Trophoblast cell (in vitro differentiated cells and primary cell): Measurements from ENCODE around the gene SMCR8.
A peak's percentile ranks its signal among the peaks of the same experiment; 100 is the strongest.

ENCODE experiments used
- DNase-seq, 2 donors: peaks; one replicate each; pipeline ENCODE4 v3.0.0-alpha.2; 2016
- H2AFZ ChIP-seq: 2 replicates; pipeline ENCODE4 v1.6.1; 2013; ENCODE audit warnings: low read length, moderate library complexity, mild to moderate bottlenecking; ENCODE audit not compliant: insufficient read depth, poor library complexity
- H2AK5ac ChIP-seq: 2 replicates; pipeline ENCODE4 v1.6.1; 2013; ENCODE audit warnings: mild to moderate bottlenecking, low read length
- H2BK120ac ChIP-seq: 2 replicates; pipeline ENCODE4 v1.6.1; 2013; ENCODE audit warnings: low read length, mild to moderate bottlenecking, moderate library complexity; ENCODE audit not compliant: insufficient read depth, poor library complexity
- H2BK12ac ChIP-seq: 2 replicates; pipeline ENCODE4 v1.6.1; 2013; ENCODE audit warnings: mild to moderate bottlenecking, low read length, moderate library complexity
- H2BK5ac ChIP-seq: 2 replicates; pipeline ENCODE4 v1.6.1; 2013; ENCODE audit warnings: low read length, low read depth, moderate library complexity, mild to moderate bottlenecking; ENCODE audit not compliant: poor library complexity
- H3K14ac ChIP-seq: 2 replicates; pipeline ENCODE4 v1.6.1; 2013; ENCODE audit warnings: mild to moderate bottlenecking, low read length
- H3K18ac ChIP-seq: 2 replicates; pipeline ENCODE4 v1.6.1; 2013; ENCODE audit warnings: mild to moderate bottlenecking, low read length
- H3K23ac ChIP-seq: 2 replicates; pipeline ENCODE4 v1.6.1; 2013; ENCODE audit warnings: low read length
- H3K27ac ChIP-seq: 2 replicates; pipeline ENCODE4 v1.5.1; 2013; ENCODE audit warnings: low read depth, mild to moderate bottlenecking, inconsistent platforms, low read length, moderate library complexity
- H3K27me3 ChIP-seq: 2 replicates; pipeline ENCODE4 v1.6.1; 2013; ENCODE audit warnings: inconsistent platforms, mild to moderate bottlenecking, low read length, moderate library complexity; ENCODE audit not compliant: insufficient read depth
- H3K36me3 ChIP-seq, 2 experiments: 1 replicate in 1 of 2; 2 replicates in 1 of 2; pipeline ENCODE4 v1.6.1; 2013; ENCODE audit warnings: low read length in 2 of 2, mild to moderate bottlenecking in 2 of 2, moderate library complexity in 1 of 2; ENCODE audit not compliant: insufficient read depth in 2 of 2, control insufficient read depth in 1 of 2
- H3K4ac ChIP-seq: 2 replicates; pipeline ENCODE4 v1.6.1; 2013; ENCODE audit warnings: low read depth, mild to moderate bottlenecking, low read length, moderate library complexity
- H3K4me1 ChIP-seq, 2 experiments: 1 replicate in 1 of 2; 2 replicates in 1 of 2; pipeline ENCODE4 v1.6.1; 2013; ENCODE audit warnings: low read length in 2 of 2, mild to moderate bottlenecking in 2 of 2, moderate library complexity in 1 of 2; ENCODE audit not compliant: insufficient read depth in 2 of 2, control insufficient read depth in 1 of 2
- H3K4me2 ChIP-seq: 2 replicates; pipeline ENCODE4 v1.6.1; 2013; ENCODE audit warnings: inconsistent platforms, mild to moderate bottlenecking, low read length, moderate library complexity
- H3K4me3 ChIP-seq: 2 replicates; pipeline ENCODE4 v1.5.1; 2013; ENCODE audit warnings: mild to moderate bottlenecking, low read depth, low read length, inconsistent platforms
- H3K79me1 ChIP-seq: one replicate; pipeline ENCODE4 v1.6.1; 2013; ENCODE audit warnings: low read length
- H3K79me2 ChIP-seq: 2 replicates; pipeline ENCODE4 v1.6.1; 2013; ENCODE audit warnings: low read length, mild to moderate bottlenecking; ENCODE audit not compliant: control insufficient read depth, insufficient read depth, poor library complexity
- H3K9ac ChIP-seq: 2 replicates; pipeline ENCODE4 v1.6.1; 2013; ENCODE audit warnings: mild to moderate bottlenecking, low read length
- H3K9me3 ChIP-seq: 2 replicates; pipeline ENCODE4 v1.6.1; 2013; ENCODE audit warnings: low read depth, mild to moderate bottlenecking, control low read depth, inconsistent platforms, low read length; ENCODE audit not compliant: insufficient read depth
- H4K12ac ChIP-seq: 2 replicates; pipeline ENCODE4 v1.6.1; 2013; ENCODE audit warnings: low read depth, mild to moderate bottlenecking, low read length, moderate library complexity
- H4K8ac ChIP-seq: 2 replicates; pipeline ENCODE4 v1.6.1; 2013; ENCODE audit warnings: low read depth, mild to moderate bottlenecking, low read length, moderate library complexity
- H4K91ac ChIP-seq: one replicate; pipeline ENCODE4 v1.6.1; 2013; ENCODE audit warnings: low read depth, mild to moderate bottlenecking, low read length, moderate library complexity
- WGBS: extraction: QIAGEN DNeasy Blood & Tissue Kit; methylation state at CpG from one replicate; pipeline ENCODE4 v1.1.7; 2013; ENCODE audit warnings: missing lambda C conversion rate; ENCODE audit not compliant: insufficient read length, insufficient coverage; ENCODE audit errors: extremely low coverage; 5-methylcytosine and 5-hydroxymethylcytosine counted together

SMCR8 gene

DNA sequence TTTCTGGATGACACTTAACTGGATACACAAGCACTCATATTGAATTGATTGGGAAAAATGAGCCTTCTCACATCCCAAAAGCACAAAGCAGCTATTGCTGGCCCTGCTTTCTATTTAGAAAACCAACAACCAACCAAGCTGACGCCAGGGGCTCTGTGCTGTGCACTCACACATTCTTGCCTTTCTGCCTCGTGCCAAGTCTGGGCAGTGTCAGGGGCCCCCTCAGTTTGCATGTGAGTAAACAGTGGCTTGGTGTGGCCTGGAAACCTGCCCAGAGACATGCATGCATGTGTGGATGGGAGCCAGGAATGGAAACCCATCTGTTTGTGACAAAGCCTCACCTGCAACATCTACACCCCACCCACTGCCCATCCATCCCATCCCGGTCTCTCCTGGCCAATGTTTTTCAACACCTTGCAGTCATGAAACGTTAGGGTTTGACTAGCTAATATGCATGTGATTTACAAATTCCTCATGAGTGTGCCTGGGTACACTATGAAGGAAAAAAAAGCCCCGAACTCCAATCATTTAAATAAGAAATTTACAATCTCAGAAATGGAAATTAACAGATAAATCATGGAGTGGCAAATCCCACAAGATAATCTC, 34.2 kb upstream of the SMCR8 start:
- no peak for DNase-seq
- no peak overlapping the region for H3K4me2 ChIP-seq
- H3K79me2 ChIP-seq, result no peaks in the 10 kb centered on the region
- H4K91ac ChIP-seq, result no peak overlapping the region
- H3K18ac ChIP-seq, result no peak overlapping the region
- no CpG with 5 or more reads among the region's 5 CpGs for WGBS
- H3K14ac ChIP-seq, result no peak overlapping the region
- H3K27me3 ChIP-seq, result no peaks in the 10 kb centered on the region
- no peak overlapping the region for H3K27ac ChIP-seq
- H3K4me3 ChIP-seq, result no peak overlapping the region
- no peak overlapping the region for H3K23ac ChIP-seq
- no peak overlapping the region for H2BK120ac ChIP-seq
- H3K4me1 ChIP-seq, result no peaks in the 10 kb centered on the region
- no peak overlapping the region for H4K12ac ChIP-seq
- no peak overlapping the region for H3K9ac ChIP-seq
- H2AFZ ChIP-seq, result no peak overlapping the region
- no peaks in the 10 kb centered on the region for H3K9me3 ChIP-seq
- H3K36me3 ChIP-seq, result peaks cover 73 to 76% of the 10 kb centered on the region in 2 experiments
- H4K8ac ChIP-seq, result no peak overlapping the region
- no peak overlapping the region for H2BK12ac ChIP-seq
- H3K79me1 ChIP-seq, result no peaks in the 10 kb centered on the region
- H2BK5ac ChIP-seq, result no peak overlapping the region
- no peak overlapping the region for H3K4ac ChIP-seq
- H2AK5ac ChIP-seq, result no peak overlapping the region

- Histone ChIP-seq H4K91ac (no peak overlapping the region), H3K9me3 (no peaks in the 10 kb centered on the region), H2AFZ (no peak overlapping the region), H3K14ac (no peak overlapping the region), H4K8ac (no peak overlapping the region), H3K79me1 (no peaks in the 10 kb centered on the region), H3K4me2 (no peak overlapping the region), H2AK5ac (no peak overlapping the region), H3K27ac (no peak overlapping the region), H3K4me3 (peak overlapping the region; percentile 18), H2BK12ac (no peak overlapping the region), H3K23ac (no peak overlapping the region), H3K4me1 (no peaks in the 10 kb centered on the region), H4K12ac (no peak overlapping the region), H2BK5ac (no peak overlapping the region), H3K36me3 (peaks cover 66 to 70% of the 10 kb centered on the region in 2 experiments), H3K4ac (no peak overlapping the region), H3K79me2 (no peaks in the 10 kb centered on the region), H2BK120ac (no peak overlapping the region), H3K18ac (no peak overlapping the region), H3K9ac (no peak overlapping the region), H3K27me3 (no peaks in the 10 kb centered on the region)
- WGBS, result no CpG with 5 or more reads among the region's 6 CpGs
- DNase-seq, result no peak
Measured at GRCh38 chr17:18281788-18282187, 33.3 kb upstream of the SMCR8 start.

DNA sequence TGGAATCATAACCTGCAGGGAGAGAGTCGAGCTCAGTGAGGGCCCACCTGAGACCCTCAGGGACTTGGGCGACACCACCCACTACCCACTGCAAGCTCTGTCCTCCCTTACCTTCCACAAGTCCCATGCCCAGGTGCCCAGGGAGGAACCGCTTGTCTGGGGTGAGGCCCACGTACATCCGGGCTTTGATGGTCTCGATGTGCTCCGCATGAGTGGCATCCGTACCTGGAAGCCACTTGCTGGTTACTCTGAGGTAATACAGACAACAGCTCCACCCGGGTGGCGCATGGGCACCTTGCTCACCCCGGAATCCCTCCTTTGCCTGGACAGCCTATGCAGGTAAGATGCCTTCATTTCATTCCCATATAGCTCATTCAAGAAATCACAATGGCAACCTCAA, 29.8 kb upstream of the SMCR8 start:
- Histone ChIP-seq H3K9me3 (no peaks in the 10 kb centered on the region), H2AFZ (no peak overlapping the region), H2BK12ac (no peak overlapping the region), H3K9ac (no peak overlapping the region), H3K36me3 (peaks cover 64 to 68% of the 10 kb centered on the region in 2 experiments), H3K23ac (no peak overlapping the region), H3K4me3 (no peak overlapping the region), H4K91ac (no peak overlapping the region), H3K4me2 (no peak overlapping the region), H4K12ac (no peak overlapping the region), H3K27me3 (no peaks in the 10 kb centered on the region), H3K79me2 (no peaks in the 10 kb centered on the region), H2AK5ac (no peak overlapping the region), H2BK5ac (no peak overlapping the region), H3K79me1 (no peaks in the 10 kb centered on the region), H3K27ac (no peak overlapping the region), H3K4me1 (no peaks in the 10 kb centered on the region), H3K18ac (no peak overlapping the region), H3K14ac (no peak overlapping the region), H2BK120ac (no peak overlapping the region), H3K4ac (no peak overlapping the region), H4K8ac (no peak overlapping the region)
- no peak for DNase-seq
- no CpG with 5 or more reads among the region's 11 CpGs for WGBS

- Histone ChIP-seq H2BK5ac (no peak overlapping the region), H3K4me3 (no peak overlapping the region), H3K4ac (no peak overlapping the region), H3K4me1 (no peaks in the 10 kb centered on the region), H3K4me2 (no peak overlapping the region), H3K27ac (no peak overlapping the region), H3K14ac (no peak overlapping the region), H2AK5ac (no peak overlapping the region), H4K8ac (no peak overlapping the region), H4K12ac (no peak overlapping the region), H3K9ac (no peak overlapping the region), H3K18ac (no peak overlapping the region), H3K36me3 (peaks cover 55 to 69% of the 10 kb centered on the region in 2 experiments), H3K27me3 (no peaks in the 10 kb centered on the region), H3K23ac (no peak overlapping the region), H2BK12ac (no peak overlapping the region), H2BK120ac (no peak overlapping the region), H4K91ac (no peak overlapping the region), H3K79me2 (no peaks in the 10 kb centered on the region), H3K9me3 (no peaks in the 10 kb centered on the region), H2AFZ (no peak overlapping the region), H3K79me1 (no peaks in the 10 kb centered on the region)
- WGBS, result no CpG with 5 or more reads among the region's 15 CpGs
- no peak for DNase-seq
Measured at GRCh38 chr17:18291718-18292540, 23.2 kb upstream of the SMCR8 start.
